ENCODE results near the gene LSM4.

DNA sequence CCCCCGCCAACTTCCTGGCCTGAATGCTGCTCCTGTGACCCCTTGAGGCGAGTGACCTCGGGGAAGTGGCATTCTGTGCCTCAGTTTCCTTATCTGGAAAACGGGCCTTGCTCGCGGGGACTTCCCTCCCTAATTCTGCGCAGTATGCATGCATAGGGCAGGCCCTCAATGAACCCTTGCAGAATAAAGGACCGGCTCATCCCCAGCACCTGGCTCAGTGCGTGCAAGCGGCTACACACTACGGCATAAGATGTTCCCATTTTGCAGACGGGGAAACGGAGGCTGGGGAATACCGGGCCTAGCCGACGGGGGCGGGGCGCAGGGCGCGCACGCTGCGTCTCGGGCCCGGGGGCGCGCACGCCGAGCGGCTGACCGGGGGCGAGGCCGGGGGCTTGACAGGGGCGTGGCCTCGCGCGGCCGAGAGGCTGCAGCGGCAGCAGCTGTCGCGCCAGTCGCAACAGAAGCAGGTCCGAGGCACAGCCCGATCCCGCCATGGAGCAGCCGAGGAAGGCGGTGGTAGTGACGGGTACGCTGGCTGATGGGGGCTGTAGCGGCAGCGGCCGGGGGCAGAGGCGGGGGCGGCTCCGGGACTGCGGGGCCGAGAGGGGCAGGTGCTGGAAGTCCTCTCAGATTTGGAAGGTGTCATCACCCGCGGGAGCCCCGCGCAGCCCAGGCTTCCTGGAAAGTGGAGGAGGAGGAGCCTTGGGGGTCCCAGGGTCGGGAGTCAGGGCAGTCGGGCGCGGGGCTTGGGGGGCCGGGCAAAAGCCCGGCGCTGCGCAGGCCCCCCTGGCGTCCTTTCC lies 17.5 kb upstream of the LSM4 start, which contains the start of gene PGPEP1:
- TF ChIP-seq, protein P1, sequence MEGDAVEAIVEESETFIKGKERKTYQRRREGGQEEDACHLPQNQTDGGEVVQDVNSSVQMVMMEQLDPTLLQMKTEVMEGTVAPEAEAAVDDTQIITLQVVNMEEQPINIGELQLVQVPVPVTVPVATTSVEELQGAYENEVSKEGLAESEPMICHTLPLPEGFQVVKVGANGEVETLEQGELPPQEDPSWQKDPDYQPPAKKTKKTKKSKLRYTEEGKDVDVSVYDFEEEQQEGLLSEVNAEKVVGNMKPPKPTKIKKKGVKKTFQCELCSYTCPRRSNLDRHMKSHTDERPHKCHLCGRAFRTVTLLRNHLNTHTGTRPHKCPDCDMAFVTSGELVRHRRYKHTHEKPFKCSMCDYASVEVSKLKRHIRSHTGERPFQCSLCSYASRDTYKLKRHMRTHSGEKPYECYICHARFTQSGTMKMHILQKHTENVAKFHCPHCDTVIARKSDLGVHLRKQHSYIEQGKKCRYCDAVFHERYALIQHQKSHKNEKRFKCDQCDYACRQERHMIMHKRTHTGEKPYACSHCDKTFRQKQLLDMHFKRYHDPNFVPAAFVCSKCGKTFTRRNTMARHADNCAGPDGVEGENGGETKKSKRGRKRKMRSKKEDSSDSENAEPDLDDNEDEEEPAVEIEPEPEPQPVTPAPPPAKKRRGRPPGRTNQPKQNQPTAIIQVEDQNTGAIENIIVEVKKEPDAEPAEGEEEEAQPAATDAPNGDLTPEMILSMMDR (IDR thresholded peaks at IDR 0.05; ENCODE audit: insufficient read depth, low read length, poor library complexity, severe bottlenecking), result no peak
- no peak for TF ChIP-seq EZH2phosphoT487 (conservative IDR thresholded peaks at IDR 0.05; ENCODE audit: low read length)
